GF-D8 (cell line): ENCODE results near the gene CYREN.
"Not testable (repeated sequence)": the region's sequence is repeated elsewhere in the genome, so short reads cannot be mapped to it uniquely, and the experiment has no call there.

ENCODE experiments used
- DNase-seq: peaks from one replicate; lab custom pipeline; 2025; lab: John Stamatoyannopoulos, UW

The CYREN gene

DNA sequence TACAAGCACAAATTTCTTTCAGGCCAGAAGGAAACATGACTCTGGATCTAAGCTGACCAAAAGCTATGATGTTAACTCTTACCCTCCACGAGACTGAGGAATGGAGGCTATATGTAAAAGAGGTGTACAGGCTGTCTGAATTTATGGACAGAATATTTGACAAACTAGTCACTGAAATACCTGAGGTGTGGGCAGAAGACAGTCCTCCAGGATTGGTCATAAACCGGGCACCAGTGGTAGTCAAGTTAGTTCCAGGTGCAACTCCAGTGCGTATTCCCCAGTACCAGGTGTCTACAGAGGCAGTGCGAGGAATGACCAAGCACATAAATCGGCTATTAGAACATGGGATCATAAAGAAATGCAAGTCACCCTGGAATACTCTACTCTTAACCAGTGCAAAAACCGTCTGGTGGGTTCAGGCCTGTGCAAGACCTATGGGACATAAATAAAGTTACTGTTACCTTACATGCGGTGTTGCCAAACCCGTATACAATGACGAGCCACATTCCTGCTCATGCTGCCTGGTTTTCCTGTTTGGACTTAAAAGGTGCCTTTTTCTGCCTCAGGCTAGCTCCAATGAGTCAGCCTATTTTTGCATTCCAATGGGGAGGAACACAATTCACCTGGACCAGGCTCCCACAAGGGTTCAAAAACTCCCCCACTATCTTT, 6.7 kb upstream of the CYREN start:
- DNase-seq, result no peak

GRCh38 chr7:135175931-135176330, 5.4 kb upstream of the CYREN start:
- no peak for DNase-seq

DNA sequence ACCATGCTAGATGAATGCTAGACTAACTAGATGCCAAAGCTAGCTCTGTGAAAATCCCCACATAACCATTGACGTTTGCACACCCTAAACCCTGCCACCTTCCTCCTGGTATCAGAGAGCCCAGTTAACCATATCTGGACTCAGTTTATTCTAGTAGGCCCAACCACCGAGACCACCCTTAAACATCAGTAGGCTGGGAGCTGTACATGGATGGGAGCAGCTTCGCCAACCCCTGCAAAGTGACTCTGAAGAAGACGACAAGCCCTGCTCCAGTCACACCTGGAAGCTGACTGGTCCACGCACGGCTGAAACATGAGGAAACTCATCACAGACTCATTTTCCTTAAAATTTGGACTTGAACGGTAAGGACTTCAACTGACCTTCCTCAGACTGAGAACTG, 4.4 kb upstream of the CYREN start:
- DNase-seq, result no peak

DNA sequence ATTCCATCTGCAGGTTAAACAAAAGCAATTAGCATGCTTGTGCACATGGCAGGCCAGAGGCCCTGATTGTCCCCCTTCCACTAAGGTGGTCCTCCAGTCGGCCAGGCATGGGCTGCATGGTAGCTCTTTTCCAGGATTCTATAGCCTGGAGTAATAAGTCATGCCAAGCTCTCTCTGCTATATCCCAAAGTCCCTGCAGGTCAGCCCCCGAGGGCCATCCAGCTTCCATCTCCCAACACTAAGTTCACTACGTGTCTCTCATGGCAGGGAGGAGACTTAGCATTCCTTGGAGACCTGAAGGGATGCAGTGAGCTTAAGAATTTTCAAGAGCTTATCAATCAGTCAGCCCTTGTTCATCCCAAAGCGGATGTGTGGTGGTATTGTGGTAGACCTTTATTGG, 3.4 kb upstream of the CYREN start:
- DNase-seq, result not testable (repeated sequence)

DNA sequence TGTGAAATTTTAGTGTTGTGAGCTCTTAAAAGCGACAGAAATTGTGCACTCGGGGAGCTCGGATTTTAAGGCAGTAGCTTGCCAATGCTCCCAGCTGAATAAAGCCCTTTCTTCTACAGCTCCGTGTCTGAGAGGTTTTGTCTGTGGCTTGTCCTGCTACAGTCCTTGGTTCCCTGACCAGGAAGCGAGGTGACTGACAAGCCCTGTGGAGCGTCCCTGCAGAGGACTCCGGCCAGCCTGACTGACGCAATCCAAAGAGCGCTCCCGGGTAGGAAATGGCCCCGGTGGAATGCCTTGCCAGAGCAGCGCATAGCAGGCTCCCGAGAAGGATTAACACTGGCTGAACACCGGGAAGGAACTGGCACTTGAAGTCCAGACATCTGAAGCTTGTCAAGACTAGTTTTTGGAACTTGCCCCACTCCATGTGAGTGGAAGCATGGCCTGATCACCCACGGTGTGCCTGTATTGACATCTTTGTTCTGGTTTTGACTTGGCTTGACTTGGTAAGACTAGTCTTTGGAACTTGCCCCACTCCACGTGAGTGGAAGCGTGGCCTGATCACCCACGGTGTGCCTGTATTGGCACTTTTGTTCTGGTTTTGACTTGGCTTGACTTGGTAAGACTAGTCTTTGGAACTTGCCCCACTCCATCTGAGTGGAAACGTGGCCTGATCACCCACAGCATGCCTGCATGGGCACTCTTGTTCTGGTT, 1.2 kb upstream of the CYREN start:
- DNase-seq, result not testable (repeated sequence)

DNA sequence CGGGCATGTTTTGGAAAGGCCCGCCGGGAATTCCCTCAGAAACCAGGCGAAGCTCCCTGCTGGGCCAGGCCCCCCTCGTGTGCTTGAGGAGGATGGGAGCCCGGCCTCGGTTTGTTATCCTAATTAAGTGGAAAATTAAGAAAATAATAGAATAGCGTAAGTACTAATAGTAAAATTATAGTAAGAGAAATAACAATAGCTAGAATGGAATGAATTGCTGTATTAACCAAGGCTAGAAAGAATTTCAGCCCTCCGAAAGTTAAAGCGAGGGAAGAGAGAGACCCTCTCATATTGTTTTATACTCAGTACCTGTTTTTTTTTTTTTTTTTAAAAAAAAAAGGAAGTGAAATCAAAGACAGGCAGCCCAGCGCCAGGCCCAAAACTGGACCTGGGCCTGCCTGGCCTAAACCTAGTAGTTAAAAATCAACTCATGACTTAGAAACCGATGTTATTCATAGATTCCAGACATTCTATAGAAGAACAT, 533 bp upstream of the CYREN start:
- DNase-seq, result not testable (repeated sequence)

DNA sequence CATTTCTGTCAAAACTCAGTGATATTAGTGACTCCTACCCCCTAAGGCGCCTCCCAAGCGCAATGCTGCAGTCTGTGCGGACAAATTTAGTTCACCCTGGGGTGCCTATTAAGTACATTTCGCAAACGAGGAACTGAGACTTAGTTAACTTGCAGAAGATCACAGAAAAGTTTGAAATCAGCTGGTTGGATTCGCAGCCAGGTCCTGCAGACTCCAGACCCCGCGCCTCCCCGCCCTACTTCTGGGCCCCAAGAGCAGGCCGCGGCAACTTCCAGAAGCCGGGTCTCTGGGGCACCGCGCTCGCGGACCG, 588 bp downstream of the CYREN start:
- peak; percentile 32 for DNase-seq

GRCh38 chr7:135169141-135169963, 1.2 kb downstream of the CYREN start:
- DNase-seq, result peak; percentile 82

GRCh38 chr7:135168489-135169140, 1.9 kb downstream of the CYREN start:
- no peak for DNase-seq

GRCh38 chr7:135168001-135168400, 2.5 kb downstream of the CYREN start:
- no peak for DNase-seq

GRCh38 chr7:135167365-135167917, 3.1 kb downstream of the CYREN start:
- peak; percentile 43 for DNase-seq

- peak; percentile 61 for DNase-seq
Measured at GRCh38 chr7:135166338-135166990, 4.0 kb downstream of the CYREN start.

DNA sequence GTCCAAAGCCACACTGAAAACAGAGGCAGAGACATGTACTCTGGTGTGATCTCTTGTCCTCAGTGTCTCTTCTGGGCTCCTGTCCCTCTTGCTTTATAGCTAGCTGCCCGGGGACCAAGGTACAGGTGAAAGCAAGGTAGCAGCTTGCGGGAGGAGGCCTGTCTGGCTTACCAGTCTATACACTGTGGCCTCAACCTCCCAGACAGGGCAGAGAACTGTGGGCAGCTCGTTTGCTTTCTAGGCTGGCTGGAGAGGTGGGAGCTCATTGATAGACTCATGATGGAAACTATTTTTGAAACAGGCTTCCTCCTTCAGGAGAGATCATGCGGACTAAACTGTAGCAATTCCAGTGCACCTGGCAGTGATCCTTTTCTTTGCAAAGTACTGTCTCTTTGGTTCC, 4.6 kb downstream of the CYREN start:
- no peak for DNase-seq

- no peak for DNase-seq
Measured at GRCh38 chr7:135164357-135165061, 6.0 kb downstream of the CYREN start.

DNA sequence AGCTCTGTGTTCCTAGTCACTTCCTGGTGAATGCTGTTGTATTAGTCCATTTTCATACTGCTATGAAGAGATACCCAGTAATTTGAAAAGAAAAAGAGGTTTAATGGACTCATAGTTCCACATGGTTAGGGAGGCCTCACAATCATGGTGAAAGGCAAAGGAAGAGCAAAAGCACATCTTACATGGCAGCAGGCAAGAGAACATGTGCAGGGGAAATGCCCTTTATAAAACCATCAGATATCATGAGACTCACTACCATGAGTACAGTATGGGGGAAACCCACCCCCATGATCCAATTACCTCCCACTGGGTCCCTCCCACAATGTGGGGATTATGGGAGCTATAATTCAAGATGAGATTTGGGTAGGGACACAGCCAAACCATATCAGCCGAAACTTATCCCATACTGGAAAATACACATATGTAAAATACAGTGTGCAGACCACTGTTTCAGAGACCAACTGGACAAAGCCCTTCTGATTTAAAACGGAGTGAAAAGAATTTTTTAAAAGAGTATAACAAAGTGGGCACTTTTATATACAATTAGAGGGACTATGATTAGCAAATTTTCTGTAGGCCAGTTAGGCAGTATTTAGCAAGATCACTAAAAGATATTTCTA, 8.0 kb downstream of the CYREN start:
- no peak for DNase-seq

GRCh38 chr7:135161669-135162068, 8.8 kb downstream of the CYREN start:
- no peak for DNase-seq

DNA sequence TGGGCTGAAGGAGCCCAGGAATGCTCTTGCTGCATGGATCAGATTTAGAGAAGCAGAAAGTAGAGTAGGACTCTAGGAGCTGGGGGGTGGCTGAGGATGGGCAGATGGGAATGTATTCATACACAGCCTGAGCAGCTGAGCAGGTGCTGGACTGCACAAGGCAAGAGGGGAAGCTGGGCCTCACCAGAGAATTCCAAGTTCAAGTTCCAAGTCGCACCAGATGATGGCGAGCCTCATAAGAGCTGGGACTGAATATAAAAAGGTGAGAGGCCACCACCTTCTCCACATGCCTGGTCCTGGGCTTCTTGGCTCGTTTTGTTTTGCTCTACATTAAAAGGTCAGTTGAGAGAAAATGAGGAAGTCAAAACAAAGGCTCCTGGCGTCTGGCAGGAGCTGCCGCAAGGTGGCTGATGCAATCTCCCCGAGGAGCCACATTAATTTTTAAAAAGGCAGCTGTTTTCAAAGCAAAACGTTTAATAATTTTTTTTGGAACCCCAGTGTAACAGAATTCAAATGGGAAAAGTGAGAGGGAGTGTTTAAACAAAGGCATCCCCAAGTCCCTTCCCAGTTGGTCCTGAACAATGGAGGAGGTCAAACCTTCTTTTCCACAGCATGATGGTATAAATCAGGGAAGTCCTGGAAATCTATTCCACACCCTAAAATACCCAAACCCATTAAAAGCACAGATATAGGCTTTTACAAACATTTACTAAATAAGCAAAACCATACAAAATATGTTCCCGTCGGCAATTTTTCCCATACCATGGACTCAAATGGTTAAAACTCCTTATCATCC, 9.5 kb downstream of the CYREN start:
- peak; percentile 84 for DNase-seq

- DNase-seq, result peak; percentile 69
Measured at GRCh38 chr7:135160098-135160857, 10.2 kb downstream of the CYREN start.
